Effector memory CD4-positive, alpha-beta T cell (primary cell): ENCODE measurements around the gene NATD1.
"Not testable (repeated sequence)": the region's sequence is repeated elsewhere in the genome, so short reads cannot be mapped to it uniquely, and the experiment has no call there.

Experiments
- DNase-seq, 3 donors: peaks; one replicate each; pipeline ENCODE4 v3.0.0-alpha.2; 2020
- H3K27ac ChIP-seq: 2 replicates; pipeline ENCODE4 v1.7.0; 2013; ENCODE audit warnings: mild to moderate bottlenecking, low read length, moderate library complexity; ENCODE audit not compliant: insufficient read depth, poor library complexity, severe bottlenecking
- H3K27me3 ChIP-seq: replicated peaks from 2 replicates; pipeline ENCODE4 v1.7.0; 2013; ENCODE audit warnings: mild to moderate bottlenecking, low read length; ENCODE audit not compliant: insufficient read depth, control insufficient read depth, poor library complexity, severe bottlenecking
- H3K36me3 ChIP-seq: 2 replicates; pipeline ENCODE4 v1.7.0; 2013; ENCODE audit warnings: mild to moderate bottlenecking, low read length, moderate library complexity; ENCODE audit not compliant: control insufficient read depth, insufficient read depth
- H3K4me1 ChIP-seq: 2 replicates; pipeline ENCODE4 v1.7.0; 2013; ENCODE audit warnings: low read length, mild to moderate bottlenecking; ENCODE audit not compliant: control insufficient read depth, insufficient read depth, poor library complexity, severe bottlenecking
- H3K4me3 ChIP-seq: 2 replicates; pipeline ENCODE4 v1.7.0; 2013; ENCODE audit warnings: low read length, low read depth, mild to moderate bottlenecking; ENCODE audit not compliant: insufficient read depth, poor library complexity, severe bottlenecking
- H3K9me3 ChIP-seq: 2 replicates; pipeline ENCODE4 v1.7.0; 2013; ENCODE audit warnings: mild to moderate bottlenecking, low read length, moderate library complexity; ENCODE audit not compliant: control insufficient read depth

Gene NATD1

DNA sequence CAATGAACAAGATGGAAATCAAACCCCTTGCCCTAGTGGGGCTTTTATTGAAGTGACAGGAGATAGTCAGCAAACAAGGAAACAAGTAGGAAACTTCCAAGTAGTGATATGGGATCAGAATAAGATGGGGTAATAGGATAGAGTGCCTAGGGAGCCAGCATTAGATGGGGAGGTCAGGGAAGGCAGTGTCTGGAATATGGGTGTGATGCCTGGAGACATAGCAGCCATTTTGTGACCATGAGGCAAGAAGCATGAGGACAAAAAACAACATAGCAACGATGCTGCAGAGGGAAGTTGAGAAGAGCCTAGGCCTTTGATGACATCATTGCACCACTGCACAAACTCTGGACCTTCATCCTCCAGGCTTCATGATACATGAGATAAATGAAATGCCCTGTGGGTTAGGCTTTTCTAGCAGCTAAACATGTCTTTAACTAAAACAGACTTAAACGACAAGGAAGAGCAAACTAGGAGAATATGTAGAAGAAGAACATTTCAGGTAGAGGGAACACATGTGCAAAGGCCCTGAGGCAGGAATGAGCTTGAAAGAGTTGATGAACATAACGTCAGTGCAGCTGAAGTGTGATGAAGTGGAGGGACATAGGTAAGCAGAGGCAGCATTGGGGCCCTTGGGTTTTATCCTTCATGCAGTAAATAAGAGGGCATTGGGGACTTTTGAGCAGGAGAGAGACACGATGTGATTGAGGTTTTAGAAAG is 21.0 kb downstream of the NATD1 start:
- H3K36me3 ChIP-seq = no peaks in the 10 kb centered on the region
- no peaks in the 10 kb centered on the region for H3K4me1 ChIP-seq

DNA sequence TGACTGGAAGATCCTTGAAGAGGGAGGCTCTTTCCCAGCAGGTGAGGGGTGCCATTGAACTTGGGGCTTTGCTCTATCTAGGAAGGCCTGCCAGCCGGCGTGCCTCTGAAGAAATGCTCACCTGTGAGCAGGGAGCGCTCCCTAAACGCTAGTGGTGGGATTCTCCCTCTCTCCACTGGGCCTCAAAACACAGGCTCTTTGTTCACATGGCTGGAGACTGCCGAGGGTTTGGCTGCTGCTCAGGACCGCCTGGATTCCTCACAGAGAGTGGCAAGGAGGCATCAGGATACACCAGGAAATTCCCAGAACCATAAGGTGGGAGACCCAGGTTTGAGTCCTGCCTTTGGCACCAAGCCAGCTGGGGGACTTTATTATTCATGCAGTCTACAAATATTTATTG is 21.7 kb downstream of the NATD1 start:
- H3K4me3 ChIP-seq = no peak overlapping the region
- no peak for DNase-seq
- no peaks in the 10 kb centered on the region for H3K4me1 ChIP-seq
- no peaks in the 10 kb centered on the region for H3K9me3 ChIP-seq
- H3K36me3 ChIP-seq = no peaks in the 10 kb centered on the region
- no peak overlapping the region for H3K27ac ChIP-seq
- no peaks in the 10 kb centered on the region for H3K27me3 ChIP-seq

More for the DNA sequence above, 21.0 kb downstream of the NATD1 start:
- H3K27me3 ChIP-seq = no peaks in the 10 kb centered on the region
- no peak overlapping the region for H3K27ac ChIP-seq
- H3K4me3 ChIP-seq = no peak overlapping the region
- no peak for DNase-seq
- H3K9me3 ChIP-seq = no peaks in the 10 kb centered on the region

DNA sequence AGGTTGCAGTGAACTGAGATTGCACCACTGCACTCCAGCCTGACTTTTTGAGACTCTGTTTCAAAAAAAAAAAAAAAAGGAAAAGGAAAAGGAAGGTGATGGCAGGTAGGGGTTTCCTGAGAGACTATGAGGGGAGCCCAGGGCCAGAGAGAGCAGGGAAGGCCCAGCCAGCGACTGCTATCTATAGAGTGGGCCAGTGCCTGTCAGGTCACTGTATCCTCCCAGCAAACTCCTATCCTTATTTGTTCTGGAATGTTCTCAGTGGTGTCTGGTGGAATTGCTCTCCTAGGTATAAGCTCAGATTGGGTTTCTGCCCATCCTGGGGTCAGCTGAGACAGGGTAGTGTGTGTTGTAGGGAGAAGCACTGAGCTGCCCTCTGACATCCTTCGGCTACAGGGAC is 24.4 kb downstream of the NATD1 start:
- no peaks in the 10 kb centered on the region for H3K9me3 ChIP-seq
- no peak overlapping the region for H3K4me3 ChIP-seq
- no peaks in the 10 kb centered on the region for H3K4me1 ChIP-seq
- H3K27ac ChIP-seq = no peak overlapping the region
- H3K27me3 ChIP-seq = no peaks in the 10 kb centered on the region
- no peaks in the 10 kb centered on the region for H3K36me3 ChIP-seq
- no peak for DNase-seq

DNA sequence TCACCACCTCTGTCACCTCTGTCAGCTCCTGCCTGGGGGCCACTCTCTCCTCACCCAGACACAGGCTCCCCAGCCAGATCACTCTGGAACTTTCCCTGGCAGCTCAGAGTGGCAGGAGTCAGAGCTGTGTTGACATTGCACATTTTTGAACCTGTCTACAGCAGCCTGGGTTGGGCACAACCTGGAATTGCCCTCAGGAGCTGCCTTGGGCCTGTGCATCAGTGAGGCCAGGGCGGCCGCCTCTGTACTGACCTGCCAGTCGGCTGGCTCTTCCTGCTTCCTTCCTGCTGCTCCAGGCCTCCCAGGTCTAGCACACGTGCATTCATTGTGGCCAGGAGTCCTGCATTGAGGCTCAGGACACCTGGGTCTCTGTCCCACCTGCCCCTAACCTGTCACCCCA is 25.1 kb downstream of the NATD1 start:
- H3K27ac ChIP-seq = no peak overlapping the region
- DNase-seq = no peak
- H3K27me3 ChIP-seq = no peaks in the 10 kb centered on the region
- no peaks in the 10 kb centered on the region for H3K36me3 ChIP-seq
- no peak overlapping the region for H3K4me3 ChIP-seq
- no peaks in the 10 kb centered on the region for H3K9me3 ChIP-seq
- no peaks in the 10 kb centered on the region for H3K4me1 ChIP-seq

DNA sequence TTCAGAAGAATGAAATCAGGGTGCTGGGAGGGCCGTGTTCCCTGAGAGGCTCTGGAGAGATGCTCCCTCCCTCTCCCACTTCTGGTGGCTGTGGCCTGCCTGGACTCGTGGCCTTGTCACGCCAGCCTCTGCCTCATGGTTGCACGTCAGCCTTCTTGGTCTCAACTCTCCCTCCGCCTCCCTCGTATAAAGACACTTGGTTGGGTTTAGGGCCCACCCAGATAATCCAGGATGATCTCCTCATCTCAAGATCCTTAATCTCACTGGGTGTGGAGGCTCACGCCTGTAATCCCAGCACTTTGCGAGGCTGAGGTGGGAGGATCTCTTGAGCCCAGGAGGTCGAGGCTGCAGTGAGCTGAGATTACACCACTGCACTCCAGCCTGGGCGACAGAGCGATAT is 25.9 kb downstream of the NATD1 start:
- H3K36me3 ChIP-seq, H3K27ac ChIP-seq, H3K27me3 ChIP-seq, H3K4me1 ChIP-seq, DNase-seq, H3K4me3 ChIP-seq, H3K9me3 ChIP-seq: not testable (repeated sequence)

DNA sequence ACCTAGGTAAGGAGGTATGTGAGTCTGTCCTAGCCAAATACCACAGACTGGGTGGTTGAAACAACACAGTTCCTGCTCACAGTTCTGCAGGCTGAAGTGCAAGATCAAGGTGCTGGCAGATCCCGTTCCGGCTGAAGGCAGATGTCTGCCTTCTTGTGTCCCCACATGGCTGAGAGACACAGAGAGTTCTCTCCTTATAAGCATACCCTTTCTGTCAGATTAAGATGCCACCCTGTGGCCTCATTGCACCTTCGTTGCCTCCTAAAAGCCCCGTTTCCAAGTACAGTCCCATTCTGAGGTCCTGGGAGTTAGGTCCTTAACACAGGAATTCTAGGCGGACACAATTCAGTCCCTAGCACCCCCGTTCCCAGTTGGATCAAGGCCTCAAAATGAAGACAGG is 30.1 kb downstream of the NATD1 start:
- no peak overlapping the region for H3K27ac ChIP-seq

DNA sequence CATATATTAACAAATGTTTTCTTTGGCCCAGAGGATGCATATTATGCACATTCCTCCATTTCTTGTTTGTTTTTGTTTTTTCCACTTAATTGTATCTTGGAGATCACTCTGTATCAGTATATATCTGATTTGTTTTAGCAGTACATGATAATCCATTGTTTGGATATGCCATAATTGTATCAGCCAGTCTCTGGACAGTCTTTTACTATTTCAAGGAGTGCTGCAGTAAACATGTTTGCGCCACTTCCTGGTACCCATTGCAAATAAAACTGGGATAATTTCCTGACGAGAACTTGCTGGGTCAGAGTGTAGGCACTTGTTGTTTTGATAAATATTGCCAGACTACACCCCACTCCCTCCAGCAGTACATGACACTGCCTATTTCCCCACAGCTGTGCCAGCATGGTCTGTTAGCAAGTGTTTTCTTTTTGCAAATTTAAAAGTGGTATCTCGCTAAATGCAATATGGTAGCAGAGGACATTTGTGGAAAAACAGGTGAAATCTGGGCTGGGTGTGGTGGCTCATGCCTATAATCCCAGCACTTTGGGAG is 34.3 kb downstream of the NATD1 start:
- Histone ChIP-seq H3K36me3 (peaks cover 5% of the 10 kb centered on the region), H3K9me3 (no peaks in the 10 kb centered on the region), H3K4me3 (no peak overlapping the region), H3K4me1 (peaks cover 6% of the 10 kb centered on the region), H3K27ac (no peak overlapping the region), H3K27me3 (no peaks in the 10 kb centered on the region)
- no peak for DNase-seq

More for the DNA sequence above, 30.1 kb downstream of the NATD1 start:
- no peaks in the 10 kb centered on the region for H3K27me3 ChIP-seq
- peaks cover 5% of the 10 kb centered on the region for H3K36me3 ChIP-seq
- H3K9me3 ChIP-seq = no peaks in the 10 kb centered on the region
- H3K4me3 ChIP-seq = no peak overlapping the region
- H3K4me1 ChIP-seq = no peaks in the 10 kb centered on the region
- DNase-seq = no peak

DNA sequence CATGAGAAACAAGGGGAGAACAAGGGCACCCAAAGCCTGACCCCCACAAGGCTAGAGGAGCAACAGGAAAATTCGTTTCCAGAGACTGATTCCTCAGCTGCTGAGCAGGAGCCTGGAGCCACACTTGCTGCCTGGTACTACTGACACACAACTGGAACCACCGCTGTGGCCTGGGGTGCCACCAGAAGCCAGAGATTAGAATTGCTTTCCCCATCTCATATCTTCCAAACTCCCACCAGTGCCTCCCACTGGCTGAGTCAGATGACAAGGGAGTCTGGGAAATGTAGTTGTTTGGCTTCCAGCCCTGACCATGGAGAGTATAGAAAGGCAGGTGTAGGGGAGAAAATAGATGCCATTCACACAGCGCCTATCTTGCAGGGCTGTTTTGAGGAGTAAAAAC is 35.1 kb downstream of the NATD1 start:
- H3K9me3 ChIP-seq = no peaks in the 10 kb centered on the region
- no peak overlapping the region for H3K4me3 ChIP-seq
- H3K27me3 ChIP-seq = no peaks in the 10 kb centered on the region
- no peak overlapping the region for H3K27ac ChIP-seq
- peaks cover 8% of the 10 kb centered on the region for H3K36me3 ChIP-seq
- DNase-seq = no peak
- peaks cover 10% of the 10 kb centered on the region for H3K4me1 ChIP-seq

DNA sequence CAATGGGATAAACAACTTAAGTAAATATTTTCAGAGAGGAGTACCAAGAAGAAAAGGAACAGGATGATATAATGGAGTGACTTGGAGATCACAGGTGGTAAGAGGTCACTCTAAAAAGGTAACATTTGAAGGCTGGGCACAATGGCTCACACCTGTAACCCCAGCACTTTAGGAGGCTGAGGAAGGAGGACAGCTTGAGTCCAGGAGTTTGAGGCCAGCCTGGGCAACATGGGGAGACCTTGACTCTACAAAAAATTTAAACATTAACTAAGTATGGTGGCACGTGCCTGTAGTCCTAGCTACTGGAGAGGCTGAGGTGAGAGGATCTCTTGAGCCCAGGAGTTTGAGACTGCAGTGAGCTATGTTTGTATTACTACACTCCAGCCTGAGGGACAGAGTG is 35.9 kb downstream of the NATD1 start:
- no peak for DNase-seq
- H3K9me3 ChIP-seq = no peaks in the 10 kb centered on the region
- H3K4me1 ChIP-seq = peaks cover 18% of the 10 kb centered on the region
- H3K4me3 ChIP-seq = no peak overlapping the region
- H3K27ac ChIP-seq = no peak overlapping the region
- H3K36me3 ChIP-seq = peaks cover 8% of the 10 kb centered on the region
- H3K27me3 ChIP-seq = no peaks in the 10 kb centered on the region

DNA sequence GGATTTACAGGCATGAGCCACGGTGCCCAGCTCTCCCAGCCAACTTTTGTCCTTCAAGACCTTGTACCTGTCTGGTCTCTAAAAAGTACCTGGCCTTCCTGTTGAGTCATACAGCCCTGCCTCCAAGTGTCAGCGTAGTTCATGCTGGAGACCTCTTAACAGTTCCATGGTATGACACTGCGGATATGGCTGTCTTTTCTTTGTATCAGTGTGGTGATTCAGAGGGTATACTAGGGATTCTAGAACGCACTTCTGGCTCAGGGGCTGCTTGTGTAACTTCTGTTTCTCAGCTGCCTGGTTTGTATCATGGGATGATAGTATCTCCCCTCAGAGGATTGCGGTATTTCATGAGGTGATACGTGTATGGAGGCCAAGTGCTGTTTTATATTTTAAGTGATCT is 37.3 kb downstream of the NATD1 start:
- Histone ChIP-seq H3K4me1 (peaks cover 23% of the 10 kb centered on the region), H3K27ac (no peak overlapping the region), H3K36me3 (peaks cover 5% of the 10 kb centered on the region), H3K27me3 (no peaks in the 10 kb centered on the region), H3K4me3 (no peak overlapping the region), H3K9me3 (no peaks in the 10 kb centered on the region)
- no peak for DNase-seq
